GM18858 (cell line): ENCODE results near the gene PRR5.
"Not testable (repeated sequence)": the region's sequence is repeated elsewhere in the genome, so short reads cannot be mapped to it uniquely, and the experiment has no call there.

Source experiments
- ATAC-seq: cut with Tn5 transposase; IDR thresholded peaks from one replicate; pipeline ENCODE4 v1.9.1; 2021; ENCODE audit not compliant: unreplicated experiment

The PRR5 gene

GRCh38 chr22:44673406-44673805, 28.6 kb upstream of the PRR5 start:
- no peak for ATAC-seq

- ATAC-seq, result not testable (repeated sequence)
Measured at GRCh38 chr22:44676066-44676440, 26.0 kb upstream of the PRR5 start.

- no peak for ATAC-seq
Measured at GRCh38 chr22:44676441-44677352, 25.3 kb upstream of the PRR5 start.

DNA sequence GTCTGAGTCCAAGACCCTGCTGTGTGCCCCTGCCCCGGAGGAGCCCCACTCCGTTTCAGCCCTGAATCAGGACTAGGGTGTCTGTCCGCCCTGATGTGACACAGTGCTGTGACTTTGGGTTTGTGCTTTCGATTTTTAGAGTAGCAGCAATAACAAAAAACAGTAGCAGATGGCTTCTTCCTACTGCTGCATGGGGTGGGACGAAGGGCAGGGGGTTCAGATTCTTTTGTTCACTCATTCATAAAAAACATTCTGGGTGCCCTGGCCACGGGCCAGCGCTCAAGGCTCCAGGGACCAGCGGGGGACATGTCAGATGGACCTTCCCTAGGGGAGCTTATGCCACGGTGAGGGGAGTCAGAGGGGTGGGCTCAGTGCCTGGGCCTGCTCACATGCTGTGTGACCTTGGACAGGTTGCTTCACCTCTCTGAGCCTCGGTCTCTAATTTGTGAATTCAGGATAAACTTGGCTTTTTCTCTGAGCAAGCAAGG, 24.6 kb upstream of the PRR5 start:
- ATAC-seq, result no peak

DNA sequence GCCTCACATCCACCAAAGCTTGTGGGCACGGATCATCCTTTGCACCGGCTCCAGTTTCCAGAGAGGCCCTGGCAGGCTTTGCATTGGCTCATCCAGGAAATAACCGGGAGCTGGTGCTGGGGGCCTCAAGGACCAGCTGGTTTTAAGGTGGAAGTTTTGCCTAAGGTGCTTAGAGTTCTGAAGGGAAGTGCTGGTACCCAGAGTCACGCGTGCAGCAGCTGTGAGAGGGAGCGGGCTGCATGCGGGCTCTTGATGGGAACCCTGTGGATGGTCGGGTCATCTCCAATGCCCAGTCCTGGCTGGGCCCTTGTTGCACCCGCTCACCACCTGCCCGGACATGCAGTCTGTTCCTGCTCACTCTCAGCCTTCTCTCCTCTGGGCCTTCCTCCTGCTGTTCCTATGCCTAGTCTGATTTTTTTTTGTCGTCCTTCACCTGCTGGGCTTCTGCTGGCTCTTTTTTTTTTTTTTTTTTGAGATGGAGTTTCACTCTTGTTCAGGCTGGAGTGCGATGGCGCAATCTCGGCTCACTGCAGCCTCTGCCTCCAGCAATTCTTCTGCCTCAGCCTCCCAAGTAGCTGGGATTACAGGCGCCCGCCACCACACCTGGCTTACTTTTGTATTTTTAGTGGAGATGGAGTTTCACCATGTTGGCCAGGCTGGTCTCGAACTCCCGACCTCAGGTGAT, 24.0 kb upstream of the PRR5 start:
- ATAC-seq, result no peak

GRCh38 chr22:44678556-44679305, 23.3 kb upstream of the PRR5 start:
- ATAC-seq, result no peak

DNA sequence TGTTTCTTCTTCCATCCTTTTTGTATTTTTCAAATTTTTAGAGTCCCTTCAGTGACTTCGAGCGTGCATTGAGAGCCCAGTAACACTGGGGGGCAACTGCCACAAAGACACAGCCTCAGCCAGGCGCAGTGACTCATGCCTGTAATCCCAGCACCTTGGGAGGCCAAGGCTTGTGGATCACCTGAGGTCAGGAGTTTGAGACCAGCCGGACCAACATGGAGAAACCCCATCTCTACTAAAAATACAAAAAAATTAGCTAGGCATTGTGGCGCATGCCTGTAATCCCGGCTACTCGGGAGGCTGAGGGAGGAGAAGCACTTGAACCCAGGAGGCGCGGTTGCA, 22.7 kb upstream of the PRR5 start:
- ATAC-seq, result not testable (repeated sequence)

DNA sequence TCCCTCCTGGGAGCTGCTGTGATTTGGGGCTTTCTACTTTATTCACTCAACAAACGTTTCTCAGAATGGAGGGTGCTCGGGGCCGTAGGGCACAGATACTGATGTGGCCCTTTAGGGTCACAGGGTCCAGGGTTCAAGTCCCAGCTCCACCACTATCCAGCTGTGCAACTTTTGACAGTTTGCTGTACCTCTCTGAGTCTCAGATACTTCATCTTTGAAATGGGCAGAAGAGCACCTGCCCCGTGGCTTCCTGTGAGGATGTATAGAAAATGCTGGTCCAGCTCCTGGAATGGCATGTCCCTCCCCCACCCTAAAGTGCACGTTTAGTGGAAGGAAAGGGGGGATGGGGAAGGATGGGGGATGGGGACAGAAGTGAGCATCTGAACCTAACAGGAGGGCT, 21.9 kb upstream of the PRR5 start:
- ATAC-seq, result no peak

- ATAC-seq, result no peak
Measured at GRCh38 chr22:44680481-44680894, 21.5 kb upstream of the PRR5 start.

DNA sequence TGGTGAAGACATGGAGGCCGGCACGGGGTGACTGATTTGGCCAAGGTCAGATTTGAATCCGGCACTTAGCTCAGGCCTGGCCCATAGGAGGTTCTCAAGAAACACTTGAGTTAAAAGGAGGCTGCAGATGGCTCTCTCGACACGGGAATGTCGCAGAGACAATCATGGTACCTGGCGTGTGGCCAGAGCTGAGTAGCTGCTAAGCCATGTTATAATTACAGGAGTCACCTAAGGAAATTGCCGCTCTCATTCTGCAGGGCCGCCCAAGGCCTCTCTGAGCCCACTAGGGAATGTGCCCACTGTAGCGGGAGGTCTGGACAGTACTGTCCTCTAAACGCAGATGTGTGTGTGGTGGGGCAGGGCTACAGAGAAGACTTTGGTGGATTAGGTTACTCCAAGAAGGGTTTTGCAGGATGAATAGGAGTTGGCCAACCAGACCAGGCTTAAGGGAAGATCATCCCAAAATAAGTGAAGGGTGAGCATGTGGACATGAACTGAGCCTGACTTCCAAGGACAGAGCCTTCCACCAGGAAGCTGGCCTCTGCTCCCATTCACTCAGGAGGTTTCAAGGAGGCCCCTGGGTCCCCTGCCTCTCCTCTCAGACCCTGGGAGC, 19.3 kb upstream of the PRR5 start:
- ATAC-seq, result no peak

GRCh38 chr22:44683237-44683636, 18.8 kb upstream of the PRR5 start:
- no peak for ATAC-seq

DNA sequence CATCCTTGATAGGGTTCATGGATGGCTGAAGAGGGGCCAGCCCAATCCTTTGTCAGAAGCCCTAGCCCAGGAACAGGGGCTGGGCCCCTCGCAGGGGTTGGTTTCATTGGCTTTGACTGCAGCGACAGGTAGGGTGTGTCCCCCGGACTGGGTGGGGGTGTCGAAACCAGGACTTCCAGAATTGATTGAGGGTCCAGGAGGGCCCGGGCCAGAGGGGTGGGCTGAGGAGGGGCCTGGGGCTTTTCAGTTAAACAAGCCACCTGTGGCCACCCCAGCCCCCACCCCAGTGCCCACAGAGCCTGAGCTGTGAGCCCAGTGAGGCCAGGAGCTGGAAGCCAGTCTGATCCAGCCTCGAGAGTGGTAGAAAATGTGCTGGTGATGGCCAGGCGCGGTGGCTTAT, 18.1 kb upstream of the PRR5 start:
- ATAC-seq, result no peak

- ATAC-seq, result no peak
Measured at GRCh38 chr22:44684506-44685383, 17.3 kb upstream of the PRR5 start.

- no peak for ATAC-seq
Measured at GRCh38 chr22:44685384-44686056, 16.5 kb upstream of the PRR5 start.

- ATAC-seq, result no peak
Measured at GRCh38 chr22:44686873-44687600, 15.0 kb upstream of the PRR5 start.

DNA sequence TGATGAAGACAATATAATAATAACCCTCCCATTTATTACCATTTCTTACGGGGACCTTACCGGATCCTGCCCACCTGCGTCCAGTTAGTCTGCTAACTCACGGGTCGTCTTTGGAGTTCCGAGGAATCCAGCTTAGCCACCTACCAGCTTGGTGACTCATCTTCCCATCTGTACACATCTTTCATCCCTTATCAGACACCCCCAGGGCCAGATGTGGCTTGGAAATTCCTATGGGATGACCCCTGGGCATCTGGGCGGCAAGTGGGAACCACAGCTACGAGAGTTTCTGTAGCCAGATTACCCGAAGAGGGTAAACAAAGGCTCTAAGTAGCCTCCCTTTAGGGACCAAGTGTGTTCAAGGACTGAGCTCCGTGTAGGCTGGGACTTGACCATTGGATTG, 12.8 kb upstream of the PRR5 start:
- no peak for ATAC-seq

- ATAC-seq, result no peak
Measured at GRCh38 chr22:44689915-44690524, 12.0 kb upstream of the PRR5 start.

- ATAC-seq, result no peak
Measured at GRCh38 chr22:44691796-44692661, 10.0 kb upstream of the PRR5 start.
